Activated naive CD4-positive, alpha-beta T cell treated with anti-CD3 and anti-CD28 coated beads, Interleukin-2, amount 50 U/mL, for 24 hours (primary cell): ENCODE data around the gene CEP162.
"Not testable (repeated sequence)": the region's sequence is repeated elsewhere in the genome, so short reads cannot be mapped to it uniquely, and the experiment has no call there.

Experiments used
- H3K27ac Mint-ChIP-seq: one replicate; pipeline ENCODE4 v1.8.0; 2021; ENCODE audit warnings: mild to moderate bottlenecking, mixed read lengths
- H3K27me3 Mint-ChIP-seq: one replicate; pipeline ENCODE4 v1.8.0; 2021; ENCODE audit warnings: mixed read lengths
- H3K36me3 Mint-ChIP-seq: one replicate; pipeline ENCODE4 v1.8.0; 2021; ENCODE audit warnings: mixed read lengths
- H3K4me1 Mint-ChIP-seq: one replicate; pipeline ENCODE4 v1.8.0; 2021; ENCODE audit warnings: mixed read lengths
- H3K4me3 Mint-ChIP-seq: one replicate; pipeline ENCODE4 v1.8.0; 2021; ENCODE audit warnings: mild to moderate bottlenecking, mixed read lengths
- H3K9me3 Mint-ChIP-seq: one replicate; pipeline ENCODE4 v1.8.0; 2021; ENCODE audit warnings: mixed read lengths

The CEP162 gene

GRCh38 chr6:84136364-84137050 lies 90.9 kb downstream of the CEP162 start:
- Mint-ChIP-seq H3K27ac (no peak overlapping the region), H3K4me1 (no peaks in the 10 kb centered on the region)

GRCh38 chr6:84135291-84135690 lies 92.2 kb downstream of the CEP162 start:
- Mint-ChIP-seq H3K27me3 (no peaks in the 10 kb centered on the region), H3K36me3 (peaks cover 32% of the 10 kb centered on the region), H3K9me3 (peaks cover 8% of the 10 kb centered on the region), H3K4me1 (no peaks in the 10 kb centered on the region), H3K27ac (no peak overlapping the region), H3K4me3 (no peak overlapping the region)

More at GRCh38 chr6:84136364-84137050, 90.9 kb downstream of the CEP162 start:
- no peak overlapping the region for H3K4me3 Mint-ChIP-seq
- H3K9me3 Mint-ChIP-seq: no peaks in the 10 kb centered on the region
- peaks cover 31% of the 10 kb centered on the region for H3K36me3 Mint-ChIP-seq
- H3K27me3 Mint-ChIP-seq: no peaks in the 10 kb centered on the region

- not testable (repeated sequence) for H3K4me3 Mint-ChIP-seq, H3K27ac Mint-ChIP-seq, H3K4me1 Mint-ChIP-seq, H3K9me3 Mint-ChIP-seq, H3K27me3 Mint-ChIP-seq
- peaks cover 24% of the 10 kb centered on the region for H3K36me3 Mint-ChIP-seq
Observed at GRCh38 chr6:84133385-84133784, 94.1 kb downstream of the CEP162 start.

GRCh38 chr6:84129588-84129987 lies 97.9 kb downstream of the CEP162 start:
- not testable (repeated sequence) for H3K4me3 Mint-ChIP-seq, H3K9me3 Mint-ChIP-seq, H3K27me3 Mint-ChIP-seq, H3K4me1 Mint-ChIP-seq, H3K27ac Mint-ChIP-seq
- H3K36me3 Mint-ChIP-seq: peaks cover 24% of the 10 kb centered on the region

GRCh38 chr6:84123186-84123585 lies 104.3 kb downstream of the CEP162 start:
- peaks cover 9% of the 10 kb centered on the region for H3K9me3 Mint-ChIP-seq
- no peak overlapping the region for H3K4me3 Mint-ChIP-seq
- H3K27ac Mint-ChIP-seq: no peak overlapping the region
- H3K27me3 Mint-ChIP-seq: no peaks in the 10 kb centered on the region
- no peaks in the 10 kb centered on the region for H3K4me1 Mint-ChIP-seq
- peaks cover 33% of the 10 kb centered on the region for H3K36me3 Mint-ChIP-seq

- H3K27me3 Mint-ChIP-seq: peaks cover 7% of the 10 kb centered on the region
- H3K4me3 Mint-ChIP-seq: no peak overlapping the region
- H3K27ac Mint-ChIP-seq: no peak overlapping the region
- peaks cover 22% of the 10 kb centered on the region for H3K36me3 Mint-ChIP-seq
- peaks cover 23% of the 10 kb centered on the region for H3K9me3 Mint-ChIP-seq
- no peaks in the 10 kb centered on the region for H3K4me1 Mint-ChIP-seq
Observed at GRCh38 chr6:84119277-84119676, 108.2 kb downstream of the CEP162 start.

- Mint-ChIP-seq H3K4me3 (no peak overlapping the region), H3K36me3 (peaks cover 12% of the 10 kb centered on the region), H3K4me1 (no peaks in the 10 kb centered on the region), H3K27ac (no peak overlapping the region), H3K27me3 (peaks cover 10% of the 10 kb centered on the region), H3K9me3 (peaks cover 27% of the 10 kb centered on the region)
Observed at GRCh38 chr6:84118191-84118590, 109.3 kb downstream of the CEP162 start.

GRCh38 chr6:84114933-84115594 lies 112.4 kb downstream of the CEP162 start:
- not testable (repeated sequence) for H3K4me3 Mint-ChIP-seq, H3K27ac Mint-ChIP-seq, H3K4me1 Mint-ChIP-seq, H3K36me3 Mint-ChIP-seq
- Mint-ChIP-seq H3K27me3 (peaks cover 10% of the 10 kb centered on the region), H3K9me3 (peaks cover 23% of the 10 kb centered on the region)

GRCh38 chr6:84111351-84111750 lies 116.1 kb downstream of the CEP162 start:
- peaks cover 10% of the 10 kb centered on the region for H3K27me3 Mint-ChIP-seq
- H3K36me3 Mint-ChIP-seq, H3K4me1 Mint-ChIP-seq, H3K4me3 Mint-ChIP-seq, H3K27ac Mint-ChIP-seq: not testable (repeated sequence)
- H3K9me3 Mint-ChIP-seq: peaks cover 15% of the 10 kb centered on the region

- Mint-ChIP-seq H3K36me3 (no peaks in the 10 kb centered on the region), H3K27me3 (peaks cover 5% of the 10 kb centered on the region)
Observed at GRCh38 chr6:84107495-84107894, 119.9 kb downstream of the CEP162 start.

GRCh38 chr6:84105215-84105924 lies 122.1 kb downstream of the CEP162 start:
- H3K9me3 Mint-ChIP-seq, H3K4me1 Mint-ChIP-seq, H3K27me3 Mint-ChIP-seq: not testable (repeated sequence)

More at GRCh38 chr6:84107495-84107894, 119.9 kb downstream of the CEP162 start:
- no peaks in the 10 kb centered on the region for H3K9me3 Mint-ChIP-seq
- no peak overlapping the region for H3K27ac Mint-ChIP-seq
- no peak overlapping the region for H3K4me3 Mint-ChIP-seq
- H3K4me1 Mint-ChIP-seq: no peaks in the 10 kb centered on the region

GRCh38 chr6:84103029-84103428 lies 124.4 kb downstream of the CEP162 start:
- H3K27me3 Mint-ChIP-seq: peaks cover 9% of the 10 kb centered on the region
- H3K4me3 Mint-ChIP-seq: no peak overlapping the region
- H3K4me1 Mint-ChIP-seq: no peaks in the 10 kb centered on the region
- peaks cover 5% of the 10 kb centered on the region for H3K9me3 Mint-ChIP-seq
- no peaks in the 10 kb centered on the region for H3K36me3 Mint-ChIP-seq
- H3K27ac Mint-ChIP-seq: no peak overlapping the region

More at GRCh38 chr6:84105215-84105924, 122.1 kb downstream of the CEP162 start:
- not testable (repeated sequence) for H3K4me3 Mint-ChIP-seq, H3K36me3 Mint-ChIP-seq, H3K27ac Mint-ChIP-seq

- Mint-ChIP-seq H3K36me3 (no peaks in the 10 kb centered on the region), H3K9me3 (no peaks in the 10 kb centered on the region), H3K4me1 (no peaks in the 10 kb centered on the region), H3K27ac (no peak overlapping the region), H3K27me3 (peaks cover 6% of the 10 kb centered on the region), H3K4me3 (no peak overlapping the region)
Observed at GRCh38 chr6:84095156-84095555, 132.3 kb downstream of the CEP162 start.

GRCh38 chr6:84093441-84094435 lies 133.7 kb downstream of the CEP162 start:
- Mint-ChIP-seq H3K36me3 (no peaks in the 10 kb centered on the region), H3K27me3 (peaks cover 6% of the 10 kb centered on the region), H3K4me3 (no peak overlapping the region), H3K9me3 (no peaks in the 10 kb centered on the region), H3K4me1 (no peaks in the 10 kb centered on the region), H3K27ac (no peak overlapping the region)

- no peaks in the 10 kb centered on the region for H3K36me3 Mint-ChIP-seq
- H3K4me3 Mint-ChIP-seq: no peak overlapping the region
- H3K4me1 Mint-ChIP-seq: no peaks in the 10 kb centered on the region
- H3K27ac Mint-ChIP-seq: no peak overlapping the region
- no peaks in the 10 kb centered on the region for H3K9me3 Mint-ChIP-seq
- peaks cover 13% of the 10 kb centered on the region for H3K27me3 Mint-ChIP-seq
Observed at GRCh38 chr6:84089552-84089951, 137.9 kb downstream of the CEP162 start.
